ENCODE data around the gene KCTD20.

The KCTD20 gene

GRCh38 chr6:36493859-36494258 lies 51.1 kb downstream of the KCTD20 start:
- DNase-seq (ENCODE audit: low read depth) = no peak

GRCh38 chr6:36495086-36495485 lies 52.3 kb downstream of the KCTD20 start:
- DNase-seq (ENCODE audit: low read depth) = no peak

- DNase-seq (ENCODE audit: low read depth) = no peak
Measured at GRCh38 chr6:36499918-36500317, 57.1 kb downstream of the KCTD20 start.

- no peak for DNase-seq (ENCODE audit: low read depth)
Measured at GRCh38 chr6:36501686-36502085, 58.9 kb downstream of the KCTD20 start.

- no peak for DNase-seq (ENCODE audit: low read depth)
Measured at GRCh38 chr6:36504181-36504580, 61.4 kb downstream of the KCTD20 start.

- no peak for DNase-seq (ENCODE audit: low read depth)
Measured at GRCh38 chr6:36504982-36505381, 62.2 kb downstream of the KCTD20 start.

GRCh38 chr6:36505744-36506534 lies 63.1 kb downstream of the KCTD20 start:
- DNase-seq (ENCODE audit: low read depth) = no peak

GRCh38 chr6:36506611-36507010 lies 63.8 kb downstream of the KCTD20 start:
- DNase-seq (ENCODE audit: low read depth) = no peak

- DNase-seq (ENCODE audit: low read depth) = no peak
Measured at GRCh38 chr6:36508532-36508931, 65.7 kb downstream of the KCTD20 start.

- DNase-seq (ENCODE audit: low read depth) = no peak
Measured at GRCh38 chr6:36510365-36510764, 67.6 kb downstream of the KCTD20 start.

GRCh38 chr6:36514554-36515456 lies 72.0 kb downstream of the KCTD20 start:
- no peak for DNase-seq (ENCODE audit: low read depth)

GRCh38 chr6:36515844-36516243 lies 73.0 kb downstream of the KCTD20 start:
- DNase-seq (ENCODE audit: low read depth) = no peak

- DNase-seq (ENCODE audit: low read depth) = no peak
Measured at GRCh38 chr6:36516559-36516958, 73.8 kb downstream of the KCTD20 start.

- DNase-seq (ENCODE audit: low read depth) = no peak
Measured at GRCh38 chr6:36516988-36517387, 74.2 kb downstream of the KCTD20 start.

GRCh38 chr6:36517408-36517807 lies 74.6 kb downstream of the KCTD20 start:
- no peak for DNase-seq (ENCODE audit: low read depth)

- no peak for DNase-seq (ENCODE audit: low read depth)
Measured at GRCh38 chr6:36519352-36519751, 76.6 kb downstream of the KCTD20 start.

GRCh38 chr6:36523451-36523850 lies 80.7 kb downstream of the KCTD20 start:
- DNase-seq (ENCODE audit: low read depth) = no peak

- no peak for DNase-seq (ENCODE audit: low read depth)
Measured at GRCh38 chr6:36523936-36524499, 81.2 kb downstream of the KCTD20 start.

- DNase-seq (ENCODE audit: low read depth) = no peak
Measured at GRCh38 chr6:36524871-36525270, 82.1 kb downstream of the KCTD20 start.

- DNase-seq (ENCODE audit: low read depth) = no peak
Measured at GRCh38 chr6:36525346-36525745, 82.5 kb downstream of the KCTD20 start.

- DNase-seq (ENCODE audit: low read depth) = no peak
Measured at GRCh38 chr6:36526066-36526465, 83.3 kb downstream of the KCTD20 start.

GRCh38 chr6:36533321-36533720 lies 90.5 kb downstream of the KCTD20 start:
- no peak for DNase-seq (ENCODE audit: low read depth)
